ENCODE measurements around the gene FGFR3.

The FGFR3 gene

DNA sequence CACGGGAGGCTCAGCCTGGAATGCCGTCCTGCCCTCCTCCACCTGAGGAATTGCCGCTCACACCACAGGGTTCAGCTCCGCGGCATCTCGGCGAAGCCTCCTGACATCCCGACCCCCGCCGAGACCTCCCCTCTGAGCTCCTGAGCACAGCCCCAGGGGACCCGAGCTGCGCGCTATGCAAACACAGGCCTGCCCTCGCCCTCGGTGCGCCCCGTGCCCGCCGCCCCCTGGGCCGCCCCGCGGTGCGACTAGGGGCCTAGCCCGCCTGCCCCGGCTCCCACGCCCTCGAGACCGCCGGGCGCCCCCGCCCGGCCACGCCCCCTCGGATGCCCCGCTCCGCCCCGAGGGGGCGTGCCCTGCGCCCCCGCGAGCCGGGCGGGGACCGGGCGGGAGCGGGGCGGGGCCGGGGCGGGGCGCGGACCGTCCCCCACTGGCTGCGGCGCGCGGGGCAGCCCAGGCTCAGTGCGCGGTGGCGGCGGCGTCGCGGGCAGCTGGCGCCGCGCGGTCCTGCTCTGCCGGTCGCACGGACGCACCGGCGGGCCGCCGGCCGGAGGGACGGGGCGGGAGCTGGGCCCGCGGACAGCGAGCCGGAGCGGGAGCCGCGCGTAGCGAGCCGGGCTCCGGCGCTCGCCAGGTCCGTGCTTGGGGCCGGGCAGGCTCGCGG lies at the start of gene FGFR3:
FGFR3 (plus strand) TSS at position 462 of the 664 bp plus-strand sequence. CDS start 642 bp downstream, outside the sequence.
- no peak for DNase-seq (ENCODE audit: low read depth)

DNA sequence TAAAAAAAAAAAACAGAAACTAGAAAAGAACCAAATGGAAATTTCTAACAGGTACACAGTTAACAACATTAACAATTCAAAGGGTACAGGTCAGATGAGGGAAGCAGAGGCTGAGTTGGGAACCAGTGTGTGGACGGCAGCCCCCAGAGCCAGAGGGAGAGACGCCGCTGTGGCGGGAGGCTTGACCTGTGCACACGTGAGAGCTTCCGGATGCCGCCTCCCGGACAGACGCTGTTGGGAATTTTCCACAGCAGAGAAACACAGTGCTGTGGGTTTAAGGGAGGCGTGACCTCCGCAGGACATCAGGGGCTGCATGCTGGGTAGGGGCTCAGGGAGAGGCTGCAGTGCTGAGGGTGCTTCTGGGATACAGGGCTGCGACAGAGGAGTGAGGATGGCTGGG lies 49.5 kb upstream of the FGFR3 start:
- no peak for DNase-seq (ENCODE audit: low read depth)

DNA sequence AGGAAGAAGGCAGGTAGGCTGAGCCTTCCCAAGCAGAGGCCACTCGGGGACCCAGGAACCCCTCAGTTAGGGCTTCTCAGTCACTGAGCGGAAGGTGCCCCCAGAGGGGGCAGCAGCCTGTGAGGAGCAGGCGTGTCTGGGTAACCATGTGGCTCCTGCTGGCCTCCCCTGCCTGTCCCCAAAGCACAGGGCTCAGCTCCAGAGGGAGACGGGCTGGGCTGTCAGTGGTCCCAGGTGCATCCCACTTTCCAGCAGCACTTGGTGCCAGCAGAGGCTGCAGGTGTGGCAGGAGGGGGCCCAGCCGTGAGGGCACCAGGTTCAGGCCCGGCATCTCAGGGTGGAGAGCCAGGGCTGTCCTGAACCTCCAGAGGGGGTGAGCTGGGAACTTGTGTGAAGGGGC lies 49.1 kb upstream of the FGFR3 start:
- DNase-seq (ENCODE audit: low read depth): no peak

DNA sequence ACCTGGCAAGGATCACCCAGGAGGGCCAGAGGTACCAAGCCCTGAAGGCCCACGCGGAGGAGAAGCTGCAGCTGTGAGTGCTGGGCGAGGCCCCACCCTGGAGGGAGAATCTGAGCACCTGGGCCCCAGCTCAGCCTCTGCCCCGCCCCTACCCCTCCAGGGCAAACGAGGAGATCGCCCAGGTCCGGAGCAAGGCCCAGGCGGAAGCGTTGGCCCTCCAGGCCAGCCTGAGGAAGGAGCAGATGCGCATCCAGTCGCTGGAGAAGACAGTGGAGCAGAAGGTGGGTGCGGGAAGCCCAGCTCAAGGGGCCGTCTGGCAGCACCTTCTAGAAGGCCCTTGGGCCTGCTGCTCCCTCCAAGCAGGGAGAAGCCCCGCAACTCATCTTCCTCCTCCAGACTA lies 48.5 kb upstream of the FGFR3 start:
- no peak for DNase-seq (ENCODE audit: low read depth)

DNA sequence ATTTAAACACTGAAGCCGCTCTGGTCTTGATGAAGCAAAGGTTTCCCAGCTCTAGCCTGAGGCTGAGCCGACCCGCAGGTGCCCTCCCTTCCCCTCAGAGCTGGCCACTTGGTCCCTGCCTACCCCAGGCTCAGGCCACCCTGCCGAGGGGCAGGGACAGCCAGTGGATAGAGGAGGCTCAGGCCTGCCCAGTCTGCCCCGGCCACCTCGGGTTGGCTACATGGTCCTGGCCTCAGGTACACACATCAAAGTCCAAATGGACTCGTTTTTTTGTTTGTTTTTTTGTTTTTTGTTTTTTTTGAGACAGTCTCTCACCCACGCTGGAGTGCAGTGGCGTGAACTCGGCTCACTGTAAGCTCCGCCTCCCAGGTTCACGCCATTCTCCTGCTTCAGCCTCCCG lies 47.9 kb upstream of the FGFR3 start:
- DNase-seq (ENCODE audit: low read depth): no peak

DNA sequence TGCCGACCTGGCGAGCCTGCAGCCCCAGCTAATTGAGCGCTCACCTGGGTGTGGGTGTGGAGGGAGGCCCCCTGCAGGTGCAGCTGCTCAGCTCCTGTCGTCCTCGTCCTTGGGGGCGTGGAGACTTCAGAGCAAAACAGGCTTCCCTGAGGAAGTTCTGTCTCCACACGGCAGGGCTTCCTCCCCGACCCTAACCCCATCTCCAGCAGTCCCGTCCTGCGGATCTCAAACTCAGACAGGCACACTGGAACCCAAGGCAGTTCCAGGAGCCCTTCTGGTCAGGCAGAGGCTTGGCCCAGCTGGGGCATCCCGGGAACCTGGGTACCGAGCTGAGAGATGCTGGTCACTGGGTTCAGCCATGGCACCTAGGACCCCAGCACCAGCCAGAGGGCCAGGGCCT lies 47.4 kb upstream of the FGFR3 start:
- DNase-seq (ENCODE audit: low read depth): no peak

DNA sequence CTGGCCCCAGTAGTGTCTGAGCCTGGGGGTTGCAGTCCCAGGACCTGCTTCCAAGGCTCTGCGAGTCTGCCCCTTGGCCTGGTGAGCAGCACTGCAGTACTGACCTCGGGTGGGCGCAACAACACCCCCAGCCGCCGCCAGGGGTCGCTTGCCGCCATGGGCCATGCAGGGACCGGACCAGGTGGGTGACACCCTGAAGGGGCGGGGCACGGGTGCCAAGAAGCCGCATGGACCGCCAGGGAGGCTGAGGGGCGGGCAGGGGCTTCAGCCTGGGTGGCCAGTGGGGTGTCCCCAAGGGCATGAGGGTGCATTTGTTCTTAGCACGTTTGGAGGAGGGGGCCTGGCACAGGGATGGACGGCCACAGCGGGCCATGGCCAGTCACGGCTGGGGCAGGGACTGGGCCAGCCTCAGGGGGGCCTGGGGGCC lies 46.8 kb upstream of the FGFR3 start:
- DNase-seq (ENCODE audit: low read depth): no peak

DNA sequence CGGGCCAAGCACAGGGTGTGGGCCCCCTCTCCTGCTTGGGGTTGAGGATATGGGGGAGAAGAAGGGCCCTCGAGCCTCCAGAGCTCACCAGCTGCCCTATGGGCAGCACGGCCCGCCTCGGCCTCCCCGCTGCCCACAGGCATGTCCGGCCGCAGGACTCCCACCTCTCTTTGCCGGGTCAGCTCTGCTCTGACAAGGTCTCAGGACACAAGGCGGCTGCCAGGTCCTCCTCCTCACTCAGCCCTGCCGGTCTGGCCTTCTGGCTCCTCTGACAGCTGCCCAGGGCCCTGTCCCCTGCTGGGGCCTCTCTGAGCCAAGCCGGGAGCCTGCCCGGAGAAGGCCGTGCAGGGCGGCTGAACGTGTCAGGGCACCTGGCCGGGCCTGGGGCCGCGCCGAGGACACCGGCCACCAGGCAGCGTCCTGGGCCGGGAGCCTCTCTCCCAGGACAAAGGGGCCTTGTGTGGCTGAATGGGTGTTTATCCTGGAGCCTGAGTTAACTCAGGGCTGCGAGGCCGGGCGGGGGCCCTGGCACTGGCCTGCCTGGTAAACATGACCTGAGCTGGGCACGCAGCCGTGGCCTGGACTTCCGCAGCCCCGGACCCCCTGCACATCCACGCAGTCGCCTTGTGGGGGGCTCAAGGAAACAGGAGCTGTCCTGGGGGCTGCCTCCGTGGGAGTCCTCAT lies 46.0 kb upstream of the FGFR3 start:
- no peak for DNase-seq (ENCODE audit: low read depth)

DNA sequence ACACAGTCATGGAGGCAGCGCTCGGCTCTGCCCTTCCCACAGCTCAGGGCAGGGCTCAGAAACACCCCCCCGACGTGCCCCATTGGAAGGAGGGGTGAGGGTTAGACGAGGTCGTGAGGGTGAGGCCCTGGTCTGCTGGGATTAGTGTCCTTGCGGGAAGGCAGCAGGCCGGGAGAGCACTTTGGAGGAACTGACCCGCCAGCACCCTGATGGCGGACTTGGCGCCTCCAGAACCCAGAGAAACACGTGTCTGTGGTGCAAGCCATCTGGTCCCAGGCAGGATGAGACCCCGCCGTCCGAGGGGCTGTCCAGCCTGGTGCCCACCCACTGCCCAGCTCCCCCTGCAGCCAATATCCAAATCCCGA lies 45.5 kb upstream of the FGFR3 start:
- no peak for DNase-seq (ENCODE audit: low read depth)

DNA sequence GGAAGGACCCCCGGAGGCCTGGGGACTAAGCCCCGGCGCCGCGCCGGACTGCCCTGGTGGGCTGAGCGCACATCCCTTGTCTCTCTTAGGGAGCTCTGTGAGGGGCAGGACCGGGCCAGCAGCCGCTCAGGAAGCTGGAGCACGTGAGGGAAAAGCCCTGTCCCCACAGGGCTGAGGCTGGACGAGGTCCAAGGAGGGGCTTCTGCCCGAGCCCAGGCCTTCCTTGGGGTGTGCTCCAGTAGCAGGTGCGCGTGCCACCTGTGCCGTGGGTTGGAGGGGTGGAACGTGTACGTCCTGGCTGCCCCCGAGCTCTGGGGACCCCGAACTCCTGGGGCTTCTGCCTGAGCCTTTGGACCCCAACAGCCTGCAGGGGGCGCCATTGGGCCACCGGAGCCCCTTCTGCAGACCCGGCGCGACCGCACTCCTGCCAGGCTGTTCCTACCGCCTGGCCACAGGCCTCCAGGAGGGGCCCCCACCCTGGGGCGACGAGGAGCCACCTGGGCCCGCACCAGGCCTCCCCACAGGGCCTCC lies 44.6 kb upstream of the FGFR3 start:
- no peak for DNase-seq (ENCODE audit: low read depth)

DNA sequence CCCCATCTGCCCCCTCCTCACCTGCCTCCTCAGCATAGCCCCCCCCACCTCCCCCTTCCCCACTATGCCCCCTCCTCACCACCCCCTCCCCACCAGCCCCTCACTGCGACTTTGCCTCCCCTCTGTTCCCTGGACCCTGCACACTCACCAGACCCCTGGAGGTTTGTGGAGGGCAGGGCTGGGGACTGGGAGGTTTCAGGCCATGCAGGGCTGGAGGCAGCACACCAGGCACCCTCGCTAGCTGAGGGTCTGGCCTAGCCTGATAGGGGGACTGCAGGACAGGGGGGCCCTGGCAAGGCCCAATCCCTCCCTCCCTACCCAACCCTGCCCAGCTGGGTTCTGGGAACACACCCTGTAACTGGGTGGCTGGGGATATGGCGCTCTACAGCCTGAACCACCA lies 43.7 kb upstream of the FGFR3 start:
- no peak for DNase-seq (ENCODE audit: low read depth)

DNA sequence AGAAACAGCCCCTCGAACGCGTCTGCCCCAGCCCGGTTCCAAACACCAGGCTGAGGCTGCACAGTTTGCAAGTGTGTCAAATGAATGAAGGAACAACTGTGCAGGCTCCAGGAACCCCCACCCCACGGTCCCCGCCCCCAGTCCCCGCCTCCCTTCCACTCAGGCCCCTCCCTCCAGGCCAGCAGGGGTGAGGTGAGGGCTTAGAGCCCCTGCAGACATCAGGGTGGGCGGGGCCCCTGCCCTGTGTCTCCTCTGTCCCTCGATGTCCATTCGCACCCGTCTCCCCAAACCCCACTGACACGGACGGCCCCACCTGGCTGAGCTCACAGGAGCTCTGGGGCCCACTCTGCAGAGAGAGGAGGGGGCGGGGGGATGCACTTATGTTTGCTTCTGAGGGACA lies 43.3 kb upstream of the FGFR3 start:
- no peak for DNase-seq (ENCODE audit: low read depth)

DNA sequence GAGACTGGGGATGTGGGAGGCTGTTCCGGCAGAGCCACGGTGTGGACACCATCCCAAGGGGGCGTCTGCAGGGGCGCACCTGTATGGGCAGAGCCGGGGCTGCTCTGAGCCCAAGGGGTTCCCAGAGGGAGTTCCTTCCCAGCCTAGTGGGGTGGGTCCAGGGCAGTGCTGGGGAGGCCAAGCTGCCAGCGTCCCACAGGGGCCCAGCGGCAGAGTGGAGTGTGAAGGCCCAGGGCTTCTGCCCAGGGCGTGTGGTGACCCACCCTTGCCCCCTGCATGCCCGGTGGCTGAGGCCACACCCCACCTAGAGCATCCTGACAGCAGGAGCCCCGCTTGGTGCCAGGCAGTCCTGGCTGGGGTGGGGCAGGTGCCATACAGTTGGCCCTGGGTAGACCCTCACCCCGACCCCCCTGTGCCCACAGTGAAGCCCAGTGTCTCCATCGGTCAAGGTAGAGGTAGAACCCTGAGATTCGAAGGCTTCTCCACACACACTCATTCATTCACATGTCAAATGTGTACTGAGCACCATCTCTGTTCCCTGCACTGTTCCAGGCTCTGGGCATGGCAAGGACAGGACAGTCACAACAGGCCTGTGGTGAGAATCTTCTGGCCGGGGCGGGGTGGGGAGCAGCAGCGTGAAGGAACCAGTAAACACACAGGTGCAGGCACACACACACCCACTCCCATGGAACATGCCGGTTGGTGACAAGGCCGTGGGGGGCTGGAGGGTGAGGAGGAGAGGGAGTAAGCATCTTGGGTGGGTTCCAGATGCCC lies 42.5 kb upstream of the FGFR3 start:
- no peak for DNase-seq (ENCODE audit: low read depth)

DNA sequence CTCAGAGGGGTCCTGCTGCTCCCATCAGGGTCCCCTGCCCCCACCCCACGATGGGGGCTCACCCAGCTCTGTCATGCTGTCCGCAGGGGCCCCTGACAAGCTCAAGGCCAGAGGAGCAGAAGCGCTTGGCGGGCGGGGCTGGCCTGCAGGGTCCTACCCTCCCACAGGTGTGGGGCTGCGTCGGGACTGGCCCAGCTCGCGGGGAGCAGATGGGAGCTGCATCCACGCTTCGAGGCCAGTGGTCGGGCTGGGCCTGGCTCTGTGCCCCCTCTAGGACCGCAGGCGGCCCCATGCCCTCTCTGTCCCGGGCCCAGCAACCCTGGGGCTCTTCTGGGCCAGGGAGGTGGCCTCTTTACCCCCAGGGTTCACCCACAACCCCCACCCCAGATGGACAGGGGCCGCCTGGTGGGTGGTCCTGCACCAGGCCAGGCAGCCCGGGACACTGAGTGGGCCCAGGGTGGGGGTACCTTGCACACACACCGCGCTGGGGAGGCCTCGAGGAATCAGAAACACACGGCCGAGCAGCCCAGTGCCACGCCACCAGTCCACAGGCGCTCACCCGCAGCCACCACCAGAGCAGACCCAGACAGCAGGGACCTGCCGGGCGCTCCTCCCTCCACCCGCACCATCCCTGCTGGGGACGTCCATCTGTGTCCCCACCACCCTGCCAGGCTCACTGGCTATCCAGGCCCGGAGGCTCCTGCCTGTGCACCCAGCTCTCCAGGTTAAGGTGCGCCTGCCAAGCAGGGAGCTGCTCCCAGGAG lies 41.8 kb upstream of the FGFR3 start:
- DNase-seq (ENCODE audit: low read depth): no peak

DNA sequence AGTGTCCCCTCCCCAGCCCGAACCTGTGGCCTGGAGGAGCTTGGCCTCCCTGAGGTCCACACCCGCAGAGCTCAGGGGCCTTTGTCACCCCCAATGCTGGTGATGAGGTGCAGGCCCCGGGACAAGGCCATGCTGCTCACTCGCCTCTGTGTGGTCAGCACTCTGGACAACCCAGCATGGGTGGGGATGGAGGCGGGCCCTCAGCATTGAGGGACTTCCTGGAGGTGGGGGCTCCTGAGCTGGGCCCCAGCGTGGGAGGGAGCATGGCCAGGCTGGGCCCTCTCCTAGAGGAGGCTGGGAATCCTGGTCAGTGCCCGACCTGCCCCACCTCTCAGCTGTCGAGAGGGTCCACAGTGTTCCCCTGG lies 41.2 kb upstream of the FGFR3 start:
- DNase-seq (ENCODE audit: low read depth): no peak

DNA sequence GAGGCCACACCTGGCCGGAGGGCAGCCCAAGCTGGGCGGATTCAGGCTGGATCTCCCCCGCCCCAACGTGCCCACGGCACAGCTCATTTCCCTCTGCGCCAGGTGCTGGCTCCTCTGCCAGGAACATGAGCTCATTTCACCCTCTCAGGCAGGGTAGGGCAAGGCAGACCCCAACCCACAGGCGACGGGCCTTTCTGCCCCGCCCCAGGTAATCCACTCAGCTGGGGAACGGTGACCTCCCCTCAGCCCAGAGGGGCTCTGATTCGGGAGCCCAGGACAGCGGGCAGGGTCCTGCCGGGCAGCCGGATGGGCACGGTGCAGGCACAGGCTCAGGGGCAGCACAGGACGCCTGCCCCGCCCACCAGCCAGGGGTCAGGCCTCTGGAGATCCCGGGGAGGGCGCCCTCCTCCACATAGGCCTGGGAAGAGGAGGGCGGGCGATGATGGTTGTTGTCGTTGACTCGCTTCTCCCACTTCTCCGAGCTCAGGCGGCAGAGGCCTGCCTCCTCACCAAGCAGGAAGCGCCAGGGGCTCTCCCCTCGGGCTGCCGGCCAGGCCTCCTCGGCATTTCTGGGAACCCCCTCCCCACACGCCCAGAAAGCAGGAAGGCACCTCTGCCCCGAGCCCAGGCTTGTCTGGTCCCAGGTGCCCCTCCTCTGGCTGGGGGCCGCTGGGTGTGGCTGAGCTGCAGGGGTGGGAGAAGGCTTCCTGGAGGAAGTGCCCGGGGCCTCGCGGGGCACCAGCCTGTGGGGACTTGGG lies 40.6 kb upstream of the FGFR3 start:
- DNase-seq (ENCODE audit: low read depth): no peak

DNA sequence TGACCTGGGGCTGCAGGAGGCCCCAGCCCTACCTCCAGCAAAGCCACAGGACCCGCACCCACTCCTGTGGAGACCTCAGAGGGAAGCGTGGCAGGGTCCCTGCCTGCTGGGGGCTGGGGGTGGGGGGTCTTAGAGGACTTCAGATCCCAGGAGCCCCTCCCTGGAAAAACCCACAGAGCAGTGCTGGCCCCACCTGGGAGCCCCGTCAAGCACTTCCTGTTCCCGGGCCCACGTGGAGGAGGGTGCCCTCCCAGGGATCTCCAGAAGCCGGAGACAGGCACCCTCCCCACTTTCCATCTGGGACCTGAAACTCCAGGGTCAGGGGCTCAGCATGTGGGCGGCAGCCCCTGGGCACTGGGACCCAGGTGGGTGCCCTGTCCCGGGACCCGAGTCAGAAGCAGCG lies 39.8 kb upstream of the FGFR3 start:
- no peak for DNase-seq (ENCODE audit: low read depth)

DNA sequence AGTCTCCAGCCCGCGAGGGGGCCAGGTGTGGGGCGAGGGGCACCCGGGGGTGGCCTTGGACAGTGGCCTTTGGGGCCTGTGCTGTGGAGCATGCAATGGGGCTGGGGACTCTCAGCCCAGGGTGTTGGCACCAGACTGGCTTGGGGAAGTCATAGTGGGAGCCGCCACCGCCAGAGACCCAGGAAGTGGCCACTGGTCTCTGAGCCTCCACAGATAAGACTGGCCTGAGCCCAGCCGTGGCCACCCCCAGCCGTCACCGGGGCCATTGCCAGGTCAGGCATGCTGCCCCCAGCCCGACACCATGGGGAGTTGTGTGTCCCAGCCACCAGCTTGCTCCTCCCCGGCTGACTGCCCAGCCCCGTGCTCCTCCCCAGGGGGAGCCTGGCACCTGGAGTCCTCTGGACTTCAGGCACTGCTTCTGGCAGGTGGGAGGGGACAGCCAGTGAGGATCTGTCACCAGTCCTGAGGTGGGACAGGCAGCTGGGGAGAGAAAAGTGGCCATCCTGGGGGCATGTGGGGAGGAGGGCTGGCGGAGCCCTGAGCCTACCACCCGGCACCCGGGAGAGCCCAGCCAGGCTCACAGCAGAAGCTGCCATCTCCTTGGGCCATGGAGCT lies 39.3 kb upstream of the FGFR3 start:
- DNase-seq (ENCODE audit: low read depth): no peak

DNA sequence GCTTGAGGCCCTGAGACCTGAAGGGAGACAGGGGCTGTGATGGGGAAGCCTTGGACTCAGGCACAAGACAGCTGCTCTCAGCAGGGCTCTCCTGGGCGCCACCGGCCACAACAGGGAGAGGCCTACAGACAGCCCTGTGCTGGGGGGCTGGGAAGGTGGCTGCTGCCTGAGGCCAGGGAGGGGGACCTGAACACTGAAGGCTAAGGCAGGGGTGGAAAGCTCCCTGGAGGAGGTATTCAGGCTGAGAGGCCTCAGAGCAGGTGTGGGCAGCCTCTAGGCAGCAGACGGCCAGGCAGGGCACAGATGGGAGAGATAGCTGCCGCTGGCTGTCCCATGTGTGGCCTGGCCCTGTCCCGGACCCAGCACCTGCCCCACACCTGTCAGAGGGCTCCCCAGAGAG lies 38.8 kb upstream of the FGFR3 start:
- no peak for DNase-seq (ENCODE audit: low read depth)

DNA sequence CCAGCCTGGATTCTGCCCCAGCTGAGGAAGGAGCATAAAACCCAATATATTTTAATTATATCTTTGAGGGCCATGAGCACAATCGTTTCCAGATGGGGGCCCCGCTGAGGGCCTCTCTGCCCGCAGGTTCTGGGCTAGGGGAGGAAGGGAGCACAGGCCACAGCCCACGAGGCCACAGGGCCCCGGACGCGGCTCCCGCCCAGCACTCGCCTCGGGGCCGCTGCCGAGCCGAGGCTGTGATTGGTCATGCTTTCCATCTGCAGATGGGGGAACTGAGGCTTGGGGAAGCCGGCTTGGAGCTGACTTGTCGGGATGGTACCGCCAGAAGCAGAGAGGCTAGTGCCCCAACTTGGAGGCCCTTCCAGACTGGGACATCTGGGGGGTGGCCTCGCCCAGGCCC lies 37.8 kb upstream of the FGFR3 start:
- DNase-seq (ENCODE audit: low read depth): no peak

DNA sequence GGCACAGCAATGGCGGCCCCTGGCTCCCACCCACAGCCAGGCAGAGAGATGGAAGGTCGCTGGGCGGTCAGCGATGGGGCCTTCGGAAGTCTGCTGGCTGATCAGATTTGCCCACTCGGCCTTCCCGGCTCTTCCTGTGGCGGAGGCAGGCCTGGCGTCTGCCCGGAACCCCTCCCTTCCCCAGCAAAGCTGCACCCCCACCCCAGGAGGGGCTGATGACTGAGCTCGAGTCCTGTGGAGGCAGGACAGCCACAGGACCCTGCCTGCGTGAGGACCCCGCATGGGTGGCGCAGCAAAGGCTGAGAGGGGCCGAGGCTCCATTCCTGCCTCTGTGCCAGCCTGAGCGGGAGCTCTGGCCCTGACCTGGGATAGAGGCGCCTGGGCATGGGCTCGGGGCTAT lies 37.0 kb upstream of the FGFR3 start:
- DNase-seq (ENCODE audit: low read depth): no peak

All from GM04504 (cell line).